Activated gamma-delta T cell (primary cell): Measurements from ENCODE around the gene HEXD.
"Not testable (repeated sequence)": the region's sequence is repeated elsewhere in the genome, so short reads cannot be mapped to it uniquely, and the experiment has no call there.

ENCODE experiments used
- DNase-seq: peaks from one replicate; lab custom pipeline; 2025; lab: John Stamatoyannopoulos, UW

The HEXD gene

GRCh38 chr17:82382220-82382932 lies 35.8 kb upstream of the HEXD start:
- not testable (repeated sequence) for DNase-seq

- DNase-seq: no peak
These were observed 35.3 kb upstream of the HEXD start for GRCh38 chr17:82382933-82383255.

GRCh38 chr17:82383411-82383810 lies 34.7 kb upstream of the HEXD start:
- no peak for DNase-seq

- DNase-seq: no peak
These were observed 34.0 kb upstream of the HEXD start for GRCh38 chr17:82384051-82384729.

GRCh38 chr17:82384730-82385481 lies 33.2 kb upstream of the HEXD start:
- DNase-seq: no peak

GRCh38 chr17:82385559-82386254 lies 32.4 kb upstream of the HEXD start:
- no peak for DNase-seq

GRCh38 chr17:82386255-82386831 lies 31.8 kb upstream of the HEXD start:
- no peak for DNase-seq

- DNase-seq: no peak
These were observed 31.1 kb upstream of the HEXD start for GRCh38 chr17:82386881-82387704.

- no peak for DNase-seq
These were observed 30.4 kb upstream of the HEXD start for GRCh38 chr17:82387705-82388106.

- no peak for DNase-seq
These were observed 29.8 kb upstream of the HEXD start for GRCh38 chr17:82388223-82388921.

GRCh38 chr17:82388922-82389283 lies 29.2 kb upstream of the HEXD start:
- DNase-seq: no peak

- no peak for DNase-seq
These were observed 28.8 kb upstream of the HEXD start for GRCh38 chr17:82389379-82389778.

- DNase-seq: no peak
These were observed 27.9 kb upstream of the HEXD start for GRCh38 chr17:82390015-82390859.

GRCh38 chr17:82390860-82391435 lies 27.2 kb upstream of the HEXD start:
- DNase-seq: no peak

GRCh38 chr17:82391496-82392066 lies 26.6 kb upstream of the HEXD start:
- DNase-seq: no peak

- no peak for DNase-seq
These were observed 25.8 kb upstream of the HEXD start for GRCh38 chr17:82392209-82392920.

GRCh38 chr17:82392941-82393340 lies 25.2 kb upstream of the HEXD start:
- DNase-seq: no peak

GRCh38 chr17:82394278-82394677 lies 23.9 kb upstream of the HEXD start:
- DNase-seq: no peak
